SU-DHL-6 (cell line): ENCODE measurements around the gene ARF3.

Experiments
- CTCF ChIP-seq: fragments of 200-600 bp; sonication (generic); IDR thresholded peaks from one replicate; pipeline ENCODE4 v1.5.1; 2017; ENCODE audit warnings: antibody characterized with exemption, mild to moderate bottlenecking, low read length, moderate library complexity; ENCODE audit not compliant: insufficient read depth, poor library complexity, severe bottlenecking
- EZH2phosphoT487 ChIP-seq: fragments of 200-600 bp; sonication (generic), shearing (Covaris generic); conservative IDR thresholded peaks from 2 replicates; pipeline ENCODE4 v1.6.1; 2018; ENCODE audit warnings: mild to moderate bottlenecking, antibody characterized with exemption, low read length, moderate library complexity, mixed read lengths

GRCh38 chr12:48968467-48968866 lies 11.2 kb upstream of the ARF3 start:
- TF ChIP-seq CTCF = no peak
- TF ChIP-seq EZH2phosphoT487 = no peak
